ENCODE results near the gene GP1BB.
"Not testable (repeated sequence)": the region's sequence is repeated elsewhere in the genome, so short reads cannot be mapped to it uniquely, and the experiment has no call there.

The GP1BB gene

DNA sequence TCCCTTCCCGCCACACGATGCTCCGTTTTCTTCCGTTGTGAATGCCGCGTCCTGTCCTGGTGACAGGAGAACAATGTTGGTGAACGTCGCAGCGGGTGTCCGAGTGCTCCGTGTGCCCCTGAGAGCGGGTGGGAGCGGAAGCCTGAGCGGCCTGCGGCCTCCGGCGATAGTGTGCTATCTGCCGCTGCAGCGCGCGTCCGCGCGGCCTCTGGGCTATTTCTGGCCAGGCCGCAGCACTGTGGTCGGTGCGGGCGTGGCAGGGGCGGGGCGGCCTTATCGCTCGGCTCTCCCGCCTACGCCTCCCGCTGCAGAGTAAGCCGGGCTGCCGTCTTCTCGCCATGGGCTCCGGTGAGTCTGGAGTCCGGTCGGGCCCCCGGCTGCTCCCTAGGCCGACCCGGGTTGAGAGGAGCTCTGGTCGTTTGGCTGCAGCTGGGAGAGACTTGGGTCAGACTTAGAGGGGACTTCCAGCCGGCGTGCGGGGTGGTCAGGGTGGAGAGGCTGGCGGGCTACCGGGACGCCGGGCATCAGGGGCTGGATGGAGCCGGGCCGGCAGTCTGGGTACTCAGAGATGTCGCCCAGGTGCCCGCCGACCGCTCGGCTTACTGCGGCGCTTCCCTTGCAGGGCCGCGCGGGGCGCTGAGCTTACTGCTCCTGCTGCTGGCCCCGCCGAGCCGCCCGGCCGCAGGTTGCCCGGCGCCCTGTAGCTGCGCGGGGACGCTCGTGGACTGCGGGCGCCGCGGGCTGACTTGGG lies at the start of gene GP1BB:
GP1BB (plus strand) TSS at position 308 of the 751 bp plus-strand sequence; CDS start at position 339, 31 bp downstream.
- in situ Hi-C loops (cut with MboI; ENCODE audit: low sequenced_read_pairs) = no loop called here

DNA sequence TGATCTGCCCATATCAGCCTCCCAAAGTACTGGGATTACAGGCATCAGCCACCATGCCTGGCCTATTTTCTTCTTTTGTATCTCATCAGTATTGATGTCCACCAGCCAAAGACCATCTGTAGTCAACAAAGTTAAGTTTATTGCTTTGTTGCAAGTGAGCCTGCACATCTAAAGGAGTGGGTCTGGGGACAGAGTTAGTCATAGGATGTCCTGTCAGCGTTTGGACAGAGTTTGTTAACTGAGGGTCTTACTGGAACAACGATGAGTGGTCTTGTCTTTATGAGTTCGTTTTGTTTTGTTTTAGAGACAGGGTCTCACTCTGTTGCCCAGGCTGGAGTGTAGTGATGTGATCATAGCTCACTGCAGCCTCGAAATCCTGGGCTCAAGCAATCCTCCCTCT lies 49.7 kb upstream of the GP1BB start:
- in situ Hi-C loops (cut with MboI; ENCODE audit: low sequenced_read_pairs) = loop anchor here (25.0 kb wide), 1 partner anchor 686 kb away; no protein-coding TSS in a partner anchor

DNA sequence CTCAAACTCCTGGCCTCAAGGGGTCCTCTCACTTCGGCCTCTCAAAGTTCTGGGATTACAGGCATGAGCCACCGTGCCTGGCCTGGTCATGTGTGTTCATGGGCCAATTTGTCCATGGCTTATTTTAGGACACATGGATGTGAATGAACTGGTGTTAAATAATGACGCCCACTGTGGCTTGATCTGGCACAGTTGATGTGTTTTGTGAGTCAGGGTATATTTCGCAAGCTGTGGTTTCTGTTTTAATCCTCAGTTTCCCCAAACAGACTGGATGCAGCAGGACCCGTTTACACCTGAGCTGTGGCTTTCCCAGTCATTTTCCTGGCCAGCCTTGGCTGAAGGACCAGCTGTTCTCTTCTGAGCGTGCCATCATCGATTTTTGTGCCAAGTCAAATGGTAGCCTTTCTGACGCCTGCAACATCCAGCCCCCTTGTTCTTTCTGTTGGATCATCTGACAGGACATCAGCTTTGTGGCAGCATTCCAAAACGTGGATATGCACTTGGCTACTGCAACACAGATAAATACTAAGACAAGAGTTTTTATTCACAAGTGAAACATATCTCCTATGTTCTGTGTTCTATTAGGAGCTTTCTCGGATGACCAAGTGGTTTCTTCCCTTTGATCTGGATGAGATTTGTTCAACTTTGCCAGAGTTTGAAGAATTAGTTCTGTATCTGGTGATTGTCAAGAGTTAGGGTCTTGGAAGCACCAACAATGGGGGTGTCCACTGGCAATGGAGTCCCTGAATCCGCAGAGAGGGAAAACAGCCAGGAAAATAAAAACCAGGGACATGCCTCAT lies 49.0 kb upstream of the GP1BB start:
- in situ Hi-C loops (cut with MboI; ENCODE audit: low sequenced_read_pairs) = loop anchor here (25.0 kb wide), 1 partner anchor 687 kb away; no protein-coding TSS in a partner anchor

DNA sequence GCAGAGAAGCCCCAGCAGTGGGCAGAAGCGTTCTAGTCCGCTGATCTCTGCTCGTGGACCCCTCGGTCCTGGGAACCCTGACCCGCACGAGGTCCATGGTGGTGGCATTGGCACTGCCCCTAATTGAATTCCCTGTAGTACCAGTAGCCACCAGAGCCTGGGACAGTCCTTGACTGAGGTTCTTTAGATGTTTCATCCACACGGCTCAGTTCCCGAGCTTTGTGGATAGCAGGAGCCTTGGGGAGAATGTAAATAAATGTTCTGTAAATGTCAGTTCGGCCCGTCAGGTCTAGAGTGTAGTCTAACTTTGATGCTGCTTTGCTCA lies 48.4 kb upstream of the GP1BB start:
- in situ Hi-C loops (cut with MboI; ENCODE audit: low sequenced_read_pairs) = loop anchor here (25.0 kb wide), 1 partner anchor 688 kb away; no protein-coding TSS in a partner anchor

DNA sequence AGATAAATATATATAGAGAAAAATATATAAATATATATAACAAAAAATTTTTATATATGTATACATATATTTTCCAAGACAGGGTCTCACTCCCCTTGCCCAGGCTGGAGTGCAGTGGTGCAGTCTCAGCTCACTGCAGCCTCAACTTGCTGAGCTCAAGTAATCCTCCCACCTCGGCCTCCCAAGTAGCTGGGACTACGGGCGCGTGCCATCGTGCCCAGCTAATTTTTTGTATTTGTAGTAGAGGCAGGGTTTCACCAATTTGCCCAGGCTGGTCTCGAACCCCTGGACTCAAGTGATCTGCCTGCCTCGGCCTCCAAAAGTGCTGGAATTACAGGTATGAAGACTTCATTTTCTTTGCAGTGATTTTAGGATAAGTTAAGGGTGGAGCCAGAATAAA lies 47.9 kb upstream of the GP1BB start:
- in situ Hi-C loops (cut with MboI; ENCODE audit: low sequenced_read_pairs) = no loop called here

DNA sequence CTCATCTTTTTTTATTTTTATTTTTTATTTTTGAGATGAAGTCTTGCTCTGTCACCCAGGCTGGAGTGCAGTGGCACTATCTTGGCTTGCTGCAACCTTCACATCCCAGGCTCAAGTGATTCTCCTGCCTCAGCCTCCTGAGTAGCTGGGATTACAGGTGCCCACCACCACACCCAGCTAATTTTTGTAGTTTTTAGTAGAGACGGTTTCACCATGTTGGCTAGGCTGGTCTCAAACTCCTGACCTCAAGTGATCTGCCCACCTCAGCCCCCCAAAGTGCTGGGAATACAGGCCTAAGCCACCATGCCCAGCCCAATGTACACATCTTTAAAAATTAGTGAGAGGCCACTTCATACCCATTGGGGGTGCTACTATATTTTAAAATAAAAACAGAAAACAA lies 46.9 kb upstream of the GP1BB start:
- in situ Hi-C loops (cut with MboI; ENCODE audit: low sequenced_read_pairs) = not testable (repeated sequence)

DNA sequence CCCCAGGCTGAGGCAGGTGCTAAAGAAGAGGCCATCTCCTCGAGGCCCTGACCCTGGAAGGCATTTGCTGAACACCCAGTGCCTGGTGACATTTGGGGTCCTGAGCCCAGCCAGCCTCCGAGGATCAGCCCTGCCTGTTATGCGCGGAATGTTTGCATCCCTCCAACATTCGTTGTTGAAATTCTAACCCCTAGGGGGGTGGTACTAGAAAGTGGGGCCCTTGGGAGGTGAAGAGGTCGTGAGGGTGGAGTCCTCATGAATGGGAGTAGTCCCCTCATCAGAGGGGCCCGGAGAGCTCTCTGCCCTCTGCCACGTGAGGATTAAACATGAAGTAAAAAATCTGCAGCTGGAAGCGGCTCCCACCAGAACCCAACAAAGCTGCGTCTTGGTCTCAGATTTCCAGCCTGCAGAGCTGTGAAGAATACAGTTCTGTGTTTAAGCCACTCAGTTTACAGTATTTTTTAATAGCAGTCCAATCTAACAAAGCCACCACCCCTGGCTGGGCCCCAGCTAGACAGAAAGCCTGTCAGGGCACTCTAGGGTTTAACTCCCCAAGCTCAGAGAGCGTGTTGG lies 44.3 kb upstream of the GP1BB start:
- in situ Hi-C loops (cut with MboI; ENCODE audit: low sequenced_read_pairs) = no loop called here

DNA sequence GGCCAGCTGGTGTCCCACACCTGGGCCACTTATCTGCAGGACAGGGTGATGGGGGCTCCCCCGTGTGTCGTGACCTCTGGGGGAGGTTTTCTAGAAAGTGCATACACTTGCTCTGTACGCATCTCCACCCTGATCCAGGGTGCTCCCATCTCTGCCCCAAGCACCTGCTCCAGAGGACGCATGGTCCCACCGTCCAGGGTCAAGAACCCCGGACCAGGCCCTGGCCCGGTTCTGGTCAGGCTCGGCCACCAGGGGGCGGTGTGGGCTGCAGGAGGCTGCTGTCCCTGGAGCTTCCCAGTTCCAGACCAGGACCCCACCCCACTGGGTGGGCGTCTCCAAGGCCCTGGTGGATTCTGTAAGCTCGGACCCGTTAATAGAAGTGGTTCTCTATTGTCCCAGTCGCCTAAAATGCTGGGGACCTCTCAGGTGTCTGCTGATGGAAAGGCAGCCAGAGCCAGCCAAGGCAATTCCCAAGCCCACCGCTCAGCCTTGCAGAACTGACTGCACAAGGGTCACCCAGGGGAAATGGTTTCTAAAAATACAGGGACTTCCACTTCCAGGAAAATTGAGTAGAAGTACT lies 43.7 kb upstream of the GP1BB start:
- in situ Hi-C loops (cut with MboI; ENCODE audit: low sequenced_read_pairs) = no loop called here

DNA sequence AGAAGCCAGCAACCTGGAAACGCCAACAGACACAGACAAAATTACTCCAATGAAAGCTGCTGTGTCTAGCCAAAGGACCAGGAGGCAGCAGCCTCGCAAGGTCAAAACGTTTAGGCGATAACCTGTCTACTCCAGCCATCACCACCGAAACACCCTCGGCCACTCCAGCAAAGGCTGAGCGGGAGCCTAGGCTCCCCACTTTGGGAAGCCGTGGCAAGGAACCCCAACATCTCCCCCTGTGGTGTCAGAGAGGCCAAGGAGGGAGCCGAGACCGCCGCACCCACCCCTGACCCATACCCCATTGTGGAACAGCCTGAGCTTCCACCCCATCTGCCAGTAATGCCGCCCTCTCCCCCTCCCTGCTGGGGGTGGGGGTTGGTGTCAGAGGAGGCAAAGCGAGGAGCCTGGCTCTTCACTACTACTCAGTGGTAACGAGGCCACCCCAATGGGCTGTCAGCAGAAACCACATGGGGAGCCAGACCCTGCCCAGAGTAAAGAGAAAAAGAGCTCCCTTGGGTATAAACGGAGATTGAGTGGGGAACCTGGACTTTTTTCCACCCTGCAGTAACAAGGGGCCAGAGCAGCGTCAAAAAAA lies 43.0 kb upstream of the GP1BB start:
- in situ Hi-C loops (cut with MboI; ENCODE audit: low sequenced_read_pairs) = no loop called here

DNA sequence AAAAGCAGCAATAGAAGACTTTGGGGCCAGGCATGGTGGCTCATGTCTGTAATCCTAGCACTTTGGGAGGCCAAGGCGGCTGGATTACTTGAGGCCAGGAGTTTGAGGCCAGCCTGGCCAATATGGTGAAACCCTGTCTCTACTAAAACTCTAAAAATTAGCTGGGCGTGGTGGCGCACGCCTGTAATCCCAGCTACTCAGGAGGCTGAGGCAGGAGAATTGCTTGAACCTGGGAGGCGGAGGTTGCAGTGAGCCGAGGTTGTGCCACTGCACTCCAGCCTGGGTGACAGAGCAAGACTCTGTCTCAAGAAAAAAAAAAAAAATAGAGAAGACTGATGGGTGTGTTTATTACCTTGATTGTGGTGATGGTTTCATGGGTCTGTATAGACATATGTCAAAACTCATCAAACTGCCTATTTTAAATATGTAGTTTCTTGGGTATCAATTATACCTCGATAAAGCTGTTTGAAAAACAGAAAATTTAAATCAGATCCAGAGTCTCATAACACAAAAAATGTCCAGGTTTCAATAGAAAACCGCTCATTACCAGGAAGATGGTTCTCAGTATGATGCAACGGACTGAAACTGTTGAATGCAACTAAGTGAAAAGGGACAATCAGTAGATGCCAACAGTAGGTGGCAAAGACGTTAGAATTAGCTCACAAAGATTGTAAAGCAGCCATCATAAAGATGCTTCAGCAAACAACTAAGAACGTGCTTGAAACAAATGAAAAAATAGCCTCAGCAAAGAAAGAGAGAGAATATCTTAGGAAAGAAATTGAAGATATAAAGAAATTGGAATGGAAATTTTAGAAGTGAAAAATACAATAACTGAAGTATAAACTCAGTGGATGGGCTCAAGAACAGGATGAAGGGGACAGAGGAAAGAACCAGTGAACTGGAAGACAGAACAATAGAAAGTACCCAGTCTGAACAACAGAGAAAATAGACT lies 42.2 kb upstream of the GP1BB start:
- in situ Hi-C loops (cut with MboI; ENCODE audit: low sequenced_read_pairs) = no loop called here

DNA sequence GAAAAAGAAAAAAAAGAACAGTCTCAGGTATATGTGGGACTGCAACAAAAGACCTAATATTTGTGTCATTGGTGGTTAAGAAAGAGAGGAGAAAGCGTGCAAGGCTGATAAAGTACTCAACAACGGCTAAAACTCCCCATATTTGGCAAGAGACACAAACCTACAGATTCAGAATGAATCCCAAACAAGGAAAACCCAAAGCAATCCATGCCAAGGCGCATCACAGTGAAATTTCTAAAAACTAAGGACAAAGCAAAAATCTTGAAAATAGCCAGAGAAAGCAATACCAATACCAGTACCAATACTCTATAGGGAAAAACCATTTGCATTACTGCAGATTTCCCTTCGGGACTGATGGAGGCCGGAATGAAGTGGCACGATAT lies 41.5 kb upstream of the GP1BB start:
- in situ Hi-C loops (cut with MboI; ENCODE audit: low sequenced_read_pairs) = no loop called here

DNA sequence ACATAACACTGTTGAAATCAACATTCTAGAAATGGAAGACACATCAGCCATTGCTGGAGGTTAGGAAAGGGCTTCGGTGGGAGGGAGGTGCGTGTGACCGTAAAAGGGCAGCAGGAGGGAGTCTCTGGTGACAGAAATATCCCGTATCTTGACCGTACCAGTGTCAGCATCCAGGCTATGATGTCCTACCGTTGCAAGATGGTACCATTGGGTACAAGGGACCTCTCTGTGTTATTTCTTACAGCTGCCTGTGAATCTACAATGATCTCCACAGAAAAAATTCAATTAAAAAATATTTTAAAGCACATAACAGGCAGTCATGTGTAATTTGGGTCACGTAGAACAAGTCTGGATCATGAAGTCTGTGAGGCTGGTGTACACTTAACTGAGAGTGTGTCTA lies 36.4 kb upstream of the GP1BB start:
- in situ Hi-C loops (cut with MboI; ENCODE audit: low sequenced_read_pairs) = no loop called here

DNA sequence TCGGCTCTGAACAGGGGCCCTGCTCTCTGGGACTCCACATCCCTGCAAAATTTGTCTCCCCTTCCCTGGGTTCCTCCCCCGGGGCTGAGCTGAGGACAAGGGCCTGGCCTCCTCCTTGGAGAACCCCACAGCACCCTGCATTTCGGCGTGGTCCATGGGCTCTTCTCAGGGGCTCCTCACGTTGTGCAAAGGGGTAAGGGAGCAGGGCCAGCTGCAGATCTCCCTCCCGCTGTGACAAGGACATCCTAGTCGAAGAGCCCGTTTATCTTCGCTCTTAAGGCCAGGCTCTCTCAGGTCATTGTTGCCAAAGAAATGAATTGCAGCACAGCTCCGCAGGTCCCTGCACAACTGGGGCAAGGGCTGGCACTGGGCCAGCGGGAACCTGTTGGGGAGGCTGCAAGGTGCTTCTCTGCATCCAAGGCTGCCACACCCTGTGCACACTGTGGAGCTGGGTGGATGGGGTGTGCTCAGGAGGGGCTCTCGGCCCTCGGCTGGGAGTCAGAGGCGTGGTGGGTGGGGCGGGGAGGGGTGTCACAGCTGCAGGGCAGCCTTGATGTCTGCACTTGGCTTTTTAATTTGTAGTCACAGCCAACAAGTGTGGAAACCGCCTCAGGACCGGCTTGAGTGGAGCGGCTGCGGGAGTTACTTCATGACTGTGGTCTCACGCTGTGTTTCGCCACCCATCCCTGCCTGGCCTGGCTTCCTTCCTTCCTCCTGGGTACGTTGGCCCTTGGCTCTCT lies 35.6 kb upstream of the GP1BB start:
- in situ Hi-C loops (cut with MboI; ENCODE audit: low sequenced_read_pairs) = no loop called here

DNA sequence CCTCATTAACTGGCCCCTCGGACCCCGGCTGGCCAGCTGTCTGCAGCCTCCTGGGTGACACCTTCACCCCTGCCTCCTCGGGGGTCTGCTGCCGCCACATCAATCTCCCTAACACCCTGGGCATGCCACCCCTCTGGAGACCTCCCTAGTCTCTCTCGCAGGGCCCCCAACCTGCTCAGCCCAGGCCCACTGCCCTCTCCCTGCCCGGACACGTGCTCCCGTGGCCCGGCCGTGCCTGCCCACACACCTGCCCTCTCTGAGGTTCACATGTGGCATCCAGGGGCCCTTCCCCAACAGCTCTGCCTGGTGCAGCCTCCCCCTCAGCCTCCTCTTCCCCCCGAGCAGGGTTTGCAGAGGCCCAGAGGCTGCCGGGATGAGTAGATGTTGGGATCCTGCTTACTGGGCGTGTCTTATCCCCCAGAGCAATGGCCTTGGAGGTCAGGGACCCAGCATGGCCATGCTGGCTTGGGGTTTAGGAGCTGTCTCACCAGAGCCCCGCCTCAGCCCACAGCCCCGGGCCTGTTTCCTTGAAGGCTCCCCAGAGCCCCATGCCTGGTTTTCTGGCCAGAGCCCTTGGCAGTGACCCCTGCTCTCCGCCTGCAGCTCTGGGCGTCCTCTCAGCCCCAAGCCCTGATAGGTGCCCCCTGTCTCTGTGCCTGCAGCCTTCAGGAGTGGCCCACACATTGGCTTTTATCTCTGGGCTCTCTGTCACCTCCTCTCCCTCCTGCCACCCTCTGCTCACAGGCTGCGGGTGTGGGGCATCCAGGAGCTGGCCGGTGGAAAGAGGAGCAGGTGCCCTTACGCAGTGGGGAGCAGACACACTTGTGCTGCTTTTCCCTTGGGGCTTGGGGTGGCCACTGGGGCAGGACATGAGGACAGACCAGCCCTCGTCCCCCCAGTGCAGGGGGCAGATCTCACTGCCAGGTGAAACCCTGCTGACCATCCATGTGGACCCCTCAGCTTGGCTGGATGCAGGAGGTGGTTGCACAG lies 34.7 kb upstream of the GP1BB start:
- in situ Hi-C loops (cut with MboI; ENCODE audit: low sequenced_read_pairs) = no loop called here

DNA sequence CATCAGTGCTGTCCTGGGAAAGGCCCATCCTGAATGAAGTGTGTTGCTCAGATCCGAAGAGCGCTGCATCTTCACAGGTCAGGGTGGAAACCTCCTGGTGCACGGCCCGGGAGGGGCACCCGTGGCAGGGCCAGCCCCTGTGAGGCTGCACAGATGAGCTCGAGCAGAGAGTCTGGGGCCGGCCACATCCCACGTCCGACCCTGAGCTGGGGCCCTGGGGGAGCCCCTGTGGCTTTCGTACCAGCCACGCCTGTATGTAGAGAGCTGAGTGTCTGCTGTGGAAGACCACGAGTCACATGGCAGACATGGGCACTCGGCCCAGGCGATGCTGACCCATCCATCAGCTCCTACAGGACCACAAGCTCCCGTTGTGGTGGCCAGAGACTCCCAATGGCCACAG lies 33.9 kb upstream of the GP1BB start:
- in situ Hi-C loops (cut with MboI; ENCODE audit: low sequenced_read_pairs) = no loop called here

DNA sequence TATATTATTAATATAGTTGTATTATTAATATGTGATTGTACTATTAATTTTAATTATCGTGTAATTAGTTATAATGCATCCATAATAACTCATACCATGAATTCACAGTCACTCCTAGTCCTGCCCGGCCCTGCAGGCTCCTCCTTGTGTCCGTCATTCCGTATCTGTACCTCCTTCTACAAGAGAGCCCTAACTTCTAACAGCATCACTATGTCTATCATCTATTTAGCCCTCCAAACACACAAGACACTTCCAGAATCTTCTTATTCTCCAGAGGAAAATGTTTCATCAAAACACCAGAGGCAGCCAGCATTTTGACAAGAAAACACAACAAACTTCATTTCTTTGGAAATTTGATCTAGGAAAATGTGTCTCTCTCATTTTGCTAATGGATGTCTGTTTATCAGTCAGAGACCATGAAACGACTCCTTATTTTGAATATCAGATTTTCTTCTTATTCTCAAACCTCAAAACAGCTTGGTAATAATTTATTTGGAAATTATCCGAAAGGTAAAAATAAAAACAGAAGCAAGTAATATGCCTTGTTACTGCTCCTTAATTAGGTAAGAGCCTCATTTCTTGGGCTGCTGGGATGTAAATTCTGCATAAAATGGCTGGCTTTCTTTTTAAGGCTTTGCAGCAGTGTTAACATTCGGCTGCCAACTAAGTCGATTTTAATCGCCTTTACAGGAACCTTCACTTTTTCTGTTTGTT lies 32.2 kb upstream of the GP1BB start:
- in situ Hi-C loops (cut with MboI; ENCODE audit: low sequenced_read_pairs) = no loop called here

DNA sequence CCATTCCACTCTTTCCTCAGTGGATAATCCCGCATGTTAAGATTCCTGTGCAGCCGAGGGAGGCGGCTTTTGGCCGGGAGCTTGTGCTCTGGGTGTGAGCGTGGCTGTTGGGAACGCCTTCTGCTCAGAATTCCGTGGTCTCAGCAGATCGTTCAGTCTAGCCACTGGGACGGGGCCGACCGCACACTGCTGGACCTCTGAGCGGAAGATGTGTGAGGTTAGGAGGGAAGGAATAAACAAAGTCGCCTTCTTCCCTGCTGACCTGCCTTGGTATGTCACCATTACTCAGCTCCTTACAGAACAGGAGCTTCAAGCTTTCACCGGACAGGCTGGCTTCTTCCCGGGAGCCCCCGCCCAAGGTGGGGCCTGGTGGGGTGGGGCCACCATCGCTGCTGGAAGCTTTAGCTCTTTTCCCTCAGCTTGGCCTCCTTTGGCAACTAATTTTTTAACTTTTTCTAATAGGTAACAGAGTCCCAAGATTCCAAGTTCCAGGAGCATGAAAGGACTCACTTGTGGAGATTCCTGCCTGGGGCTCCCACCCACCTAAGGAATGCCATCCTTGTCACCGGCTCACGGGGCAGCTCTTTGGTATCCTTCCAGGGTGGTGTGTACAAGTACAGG lies 31.5 kb upstream of the GP1BB start:
- in situ Hi-C loops (cut with MboI; ENCODE audit: low sequenced_read_pairs) = no loop called here
